Liver (tissue), 8 donors: Measurements from ENCODE around the gene SMIM45.

Source experiments
- DNase-seq: peaks from one replicate; pipeline ENCODE4 v3.0.0-alpha.2; 2017; ENCODE audit warnings: low spot score
- H3K27ac ChIP-seq, 2 donors: one replicate each; pipeline ENCODE4 v1.7.0; 2013; ENCODE audit warnings: inconsistent platforms in 2 of 2, low read length in 2 of 2, control low read depth in 1 of 2, low read depth in 1 of 2, mild to moderate bottlenecking in 1 of 2
- H3K27me3 ChIP-seq, 4 donors: one replicate each; pipeline versions ENCODE4 v1.6.1 to v1.7.0; 2013; ENCODE audit warnings: low read length in 3 of 4, inconsistent platforms in 1 of 4, mild to moderate bottlenecking in 1 of 4, moderate library complexity in 1 of 4; ENCODE audit not compliant: control insufficient read depth in 4 of 4, insufficient read depth in 4 of 4
- H3K36me3 ChIP-seq, 4 donors: one replicate each; pipeline versions ENCODE4 v1.6.1 to v1.7.0; 2013; ENCODE audit warnings: low read length in 3 of 4, mild to moderate bottlenecking in 3 of 4, low read depth in 1 of 4, moderate library complexity in 1 of 4; ENCODE audit not compliant: control insufficient read depth in 4 of 4, insufficient read depth in 3 of 4
- H3K4me1 ChIP-seq, 4 donors: one replicate each; pipeline versions ENCODE4 v1.6.1 to v1.7.0; 2013; ENCODE audit warnings: low read length in 3 of 4, mild to moderate bottlenecking in 3 of 4, moderate library complexity in 1 of 4; ENCODE audit not compliant: control insufficient read depth in 4 of 4, insufficient read depth in 4 of 4
- H3K4me3 ChIP-seq, 3 donors: one replicate each; pipeline versions ENCODE4 v1.6.1 to v1.7.0; 2013; ENCODE audit warnings: low read length in 3 of 3, control low read depth in 1 of 3, low read depth in 1 of 3, mild to moderate bottlenecking in 1 of 3
- H3K9ac ChIP-seq, 2 donors: one replicate each; pipeline ENCODE4 v1.7.0; 2013; ENCODE audit warnings: low read length in 2 of 2, mild to moderate bottlenecking in 2 of 2, moderate library complexity in 2 of 2, control low read depth in 1 of 2, low read depth in 1 of 2
- H3K9me3 ChIP-seq, 4 donors: one replicate each; pipeline versions ENCODE4 v1.6.1 to v1.7.0; 2013; ENCODE audit warnings: low read length in 3 of 4; ENCODE audit not compliant: control insufficient read depth in 4 of 4
- ATF3 ChIP-seq: IDR thresholded peaks from 2 replicates; pipeline ENCODE4 v1.6.1; 2016; ENCODE audit warnings: antibody characterized with exemption
- FOXA1 ChIP-seq: IDR thresholded peaks from 2 replicates; pipeline ENCODE4 v1.6.1; 2016; ENCODE audit warnings: antibody characterized with exemption
- FOXA2 ChIP-seq: IDR thresholded peaks from 2 replicates; pipeline ENCODE4 v1.6.1; 2016; ENCODE audit warnings: antibody characterized with exemption
- HNF4A ChIP-seq, 2 donors: conservative IDR thresholded peaks; 2 replicates each; pipeline ENCODE4 v1.6.1; 2016; ENCODE audit warnings: antibody characterized with exemption in 2 of 2, mild to moderate bottlenecking in 2 of 2
- JUND ChIP-seq, 2 donors: IDR thresholded peaks; 2 replicates each; pipeline ENCODE4 v1.6.1; 2016; ENCODE audit warnings: antibody characterized with exemption in 2 of 2
- NR2F2 ChIP-seq: IDR thresholded peaks from 2 replicates; pipeline ENCODE4 v1.6.1; 2016; ENCODE audit warnings: antibody characterized with exemption
- RAD21 ChIP-seq, 2 donors: IDR thresholded peaks; 2 replicates each; pipeline ENCODE4 v1.6.1; 2016; ENCODE audit warnings: antibody characterized with exemption in 2 of 2, mild to moderate bottlenecking in 2 of 2
- RXRA ChIP-seq, 2 donors: IDR thresholded peaks; 2 replicates each; pipeline ENCODE4 v1.6.1; 2017 to 2018; ENCODE audit warnings: antibody characterized with exemption in 2 of 2, mild to moderate bottlenecking in 1 of 2
- TAF1 ChIP-seq: conservative IDR thresholded peaks from 2 replicates; pipeline ENCODE4 v1.6.1; 2016; ENCODE audit warnings: antibody characterized with exemption, mild to moderate bottlenecking
- YY1 ChIP-seq: IDR thresholded peaks from 2 replicates; pipeline ENCODE4 v1.6.1; 2016; ENCODE audit warnings: antibody characterized with exemption, mild to moderate bottlenecking
- WGBS: extraction: QIAGEN DNeasy Blood & Tissue Kit; methylation state at CpG from one replicate; pipeline ENCODE4 v1.1.7; 2013; 5-methylcytosine and 5-hydroxymethylcytosine counted together
- TF ChIP-seq, protein P1 (sequence below): IDR thresholded peaks from 2 replicates; pipeline ENCODE4 v1.6.1; 2016; ENCODE audit warnings: antibody characterized with exemption
- TF ChIP-seq, protein P2 (sequence below): fragments of 150-350 bp; IDR thresholded peaks from 2 replicates; pipeline ENCODE4 v1.5.1; 2017; ENCODE audit warnings: improper control_type of control experiment, low read depth, low read length; ENCODE audit not compliant: missing input control
- TF ChIP-seq, protein P3 (sequence below): IDR thresholded peaks from 2 replicates; pipeline ENCODE4 v1.6.1; 2016; ENCODE audit warnings: antibody characterized with exemption
- TF ChIP-seq, protein P4 (sequence below): IDR thresholded peaks from 2 replicates; pipeline ENCODE4 v1.6.1; 2016; ENCODE audit warnings: antibody characterized with exemption, mild to moderate bottlenecking
- donor health status: healthy.
- donor health status: healthy.
- donor health status: healthy.
- donor health status: healthy.
- donor health status: healthy.

Gene SMIM45

DNA sequence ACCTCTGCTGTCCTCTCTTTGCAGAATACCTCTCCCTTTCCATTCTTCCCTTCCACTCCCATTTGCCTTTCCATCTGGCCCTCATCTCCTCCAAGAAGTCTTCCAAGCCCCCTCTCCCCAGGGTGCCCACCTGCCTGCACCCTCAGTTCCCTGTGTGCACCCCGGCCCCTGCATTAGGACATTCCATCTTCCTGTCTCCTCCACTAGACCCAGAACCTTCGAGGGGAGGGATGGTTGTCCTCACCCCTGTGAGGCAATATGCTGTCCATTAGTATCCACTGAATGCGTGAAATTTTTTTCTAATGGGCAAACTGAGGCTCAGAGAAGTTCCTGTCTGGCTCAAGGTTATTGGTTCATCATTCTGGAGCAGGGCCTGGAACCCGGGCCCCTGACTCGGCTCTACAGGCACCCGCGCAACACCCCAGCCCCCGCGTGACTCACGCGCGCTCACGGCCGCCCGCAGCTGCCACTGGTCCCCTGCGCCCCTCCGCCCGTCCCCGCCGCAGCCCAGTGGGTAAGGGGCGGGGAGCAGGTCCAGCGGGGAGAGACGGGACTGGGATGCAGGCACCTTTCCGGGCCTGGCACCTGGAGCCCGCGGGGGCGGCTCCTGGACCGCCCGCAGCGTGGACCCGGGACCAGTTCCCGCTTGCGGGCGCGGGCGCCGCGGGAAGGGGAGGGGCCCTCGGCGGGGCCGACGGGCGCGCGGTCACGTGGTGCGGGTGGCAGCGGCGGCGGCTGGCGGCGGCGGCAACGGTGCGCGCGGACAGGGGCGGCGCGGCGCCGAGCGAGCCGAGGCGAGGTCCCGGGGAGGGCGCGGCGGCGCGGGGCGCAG is 24.3 kb downstream of the SMIM45 start (continued):
- TF ChIP-seq, protein P1, sequence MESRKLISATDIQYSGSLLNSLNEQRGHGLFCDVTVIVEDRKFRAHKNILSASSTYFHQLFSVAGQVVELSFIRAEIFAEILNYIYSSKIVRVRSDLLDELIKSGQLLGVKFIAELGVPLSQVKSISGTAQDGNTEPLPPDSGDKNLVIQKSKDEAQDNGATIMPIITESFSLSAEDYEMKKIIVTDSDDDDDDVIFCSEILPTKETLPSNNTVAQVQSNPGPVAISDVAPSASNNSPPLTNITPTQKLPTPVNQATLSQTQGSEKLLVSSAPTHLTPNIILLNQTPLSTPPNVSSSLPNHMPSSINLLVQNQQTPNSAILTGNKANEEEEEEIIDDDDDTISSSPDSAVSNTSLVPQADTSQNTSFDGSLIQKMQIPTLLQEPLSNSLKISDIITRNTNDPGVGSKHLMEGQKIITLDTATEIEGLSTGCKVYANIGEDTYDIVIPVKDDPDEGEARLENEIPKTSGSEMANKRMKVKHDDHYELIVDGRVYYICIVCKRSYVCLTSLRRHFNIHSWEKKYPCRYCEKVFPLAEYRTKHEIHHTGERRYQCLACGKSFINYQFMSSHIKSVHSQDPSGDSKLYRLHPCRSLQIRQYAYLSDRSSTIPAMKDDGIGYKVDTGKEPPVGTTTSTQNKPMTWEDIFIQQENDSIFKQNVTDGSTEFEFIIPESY, result no peak
- TF ChIP-seq RAD21 (IDR thresholded peaks at IDR 0.05) (no peak), FOXA2 (no peak)
- TF ChIP-seq, protein P2, sequence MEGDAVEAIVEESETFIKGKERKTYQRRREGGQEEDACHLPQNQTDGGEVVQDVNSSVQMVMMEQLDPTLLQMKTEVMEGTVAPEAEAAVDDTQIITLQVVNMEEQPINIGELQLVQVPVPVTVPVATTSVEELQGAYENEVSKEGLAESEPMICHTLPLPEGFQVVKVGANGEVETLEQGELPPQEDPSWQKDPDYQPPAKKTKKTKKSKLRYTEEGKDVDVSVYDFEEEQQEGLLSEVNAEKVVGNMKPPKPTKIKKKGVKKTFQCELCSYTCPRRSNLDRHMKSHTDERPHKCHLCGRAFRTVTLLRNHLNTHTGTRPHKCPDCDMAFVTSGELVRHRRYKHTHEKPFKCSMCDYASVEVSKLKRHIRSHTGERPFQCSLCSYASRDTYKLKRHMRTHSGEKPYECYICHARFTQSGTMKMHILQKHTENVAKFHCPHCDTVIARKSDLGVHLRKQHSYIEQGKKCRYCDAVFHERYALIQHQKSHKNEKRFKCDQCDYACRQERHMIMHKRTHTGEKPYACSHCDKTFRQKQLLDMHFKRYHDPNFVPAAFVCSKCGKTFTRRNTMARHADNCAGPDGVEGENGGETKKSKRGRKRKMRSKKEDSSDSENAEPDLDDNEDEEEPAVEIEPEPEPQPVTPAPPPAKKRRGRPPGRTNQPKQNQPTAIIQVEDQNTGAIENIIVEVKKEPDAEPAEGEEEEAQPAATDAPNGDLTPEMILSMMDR, result no peak
- TF ChIP-seq, protein P3, sequence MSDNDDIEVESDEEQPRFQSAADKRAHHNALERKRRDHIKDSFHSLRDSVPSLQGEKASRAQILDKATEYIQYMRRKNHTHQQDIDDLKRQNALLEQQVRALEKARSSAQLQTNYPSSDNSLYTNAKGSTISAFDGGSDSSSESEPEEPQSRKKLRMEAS, result no peak

GRCh38 chr22:41976961-41977566 is 25.1 kb downstream of the SMIM45 start:
- no peaks in the 10 kb centered on the region for H3K36me3 ChIP-seq
- 6% methylated on average over 46 of the region's 46 CpGs for WGBS
- no peaks in the 10 kb centered on the region for H3K27me3 ChIP-seq
- peak overlapping the region in 1 of 3 donors; percentile 55 for H3K4me3 ChIP-seq
- TF ChIP-seq RAD21 (IDR thresholded peaks at IDR 0.05) (no peak), NR2F2 (no peak), RXRA (IDR thresholded peaks at IDR 0.05) (no peak)
- TF ChIP-seq, protein P3, result no peak
- DNase-seq, result no peak
- no peaks in the 10 kb centered on the region for H3K9me3 ChIP-seq
- no peak overlapping the region for H3K27ac ChIP-seq
- no peak overlapping the region for H3K9ac ChIP-seq
- H3K4me1 ChIP-seq, result peaks cover 5 to 6% (median 6%) of the 10 kb centered on the region in 4 donors

DNA sequence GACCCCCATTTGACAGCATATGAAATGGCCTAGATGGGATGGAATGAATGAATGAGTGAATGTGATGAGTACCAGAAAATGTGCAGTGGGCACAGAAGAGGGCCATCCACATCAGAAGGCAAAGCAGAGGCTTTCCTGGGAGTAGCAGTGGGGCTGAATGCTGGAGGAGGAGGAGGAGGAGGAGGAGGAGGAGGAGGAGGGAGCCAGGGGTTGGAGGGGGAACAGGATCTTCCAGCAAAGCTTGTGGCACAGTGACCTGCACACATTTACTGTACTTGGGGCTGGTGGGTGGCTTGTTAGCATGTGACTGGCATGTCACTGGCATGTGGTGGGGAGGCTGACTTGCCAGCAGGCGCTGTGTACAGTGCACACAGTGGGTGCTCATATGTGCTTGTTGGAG is 26.8 kb downstream of the SMIM45 start:
- Histone ChIP-seq H3K36me3 (no peaks in the 10 kb centered on the region), H3K9ac (no peak overlapping the region), H3K4me3 (no peak overlapping the region), H3K4me1 (peaks cover 5 to 6% (median 6%) of the 10 kb centered on the region in 4 donors), H3K27me3 (no peaks in the 10 kb centered on the region), H3K9me3 (no peaks in the 10 kb centered on the region), H3K27ac (no peak overlapping the region)
- WGBS, result 98% methylated on average over 1 of the region's 1 CpG
- DNase-seq, result no peak
- no peak for TF ChIP-seq HNF4A (conservative IDR thresholded peaks at IDR 0.05)
- TF ChIP-seq, protein P4, sequence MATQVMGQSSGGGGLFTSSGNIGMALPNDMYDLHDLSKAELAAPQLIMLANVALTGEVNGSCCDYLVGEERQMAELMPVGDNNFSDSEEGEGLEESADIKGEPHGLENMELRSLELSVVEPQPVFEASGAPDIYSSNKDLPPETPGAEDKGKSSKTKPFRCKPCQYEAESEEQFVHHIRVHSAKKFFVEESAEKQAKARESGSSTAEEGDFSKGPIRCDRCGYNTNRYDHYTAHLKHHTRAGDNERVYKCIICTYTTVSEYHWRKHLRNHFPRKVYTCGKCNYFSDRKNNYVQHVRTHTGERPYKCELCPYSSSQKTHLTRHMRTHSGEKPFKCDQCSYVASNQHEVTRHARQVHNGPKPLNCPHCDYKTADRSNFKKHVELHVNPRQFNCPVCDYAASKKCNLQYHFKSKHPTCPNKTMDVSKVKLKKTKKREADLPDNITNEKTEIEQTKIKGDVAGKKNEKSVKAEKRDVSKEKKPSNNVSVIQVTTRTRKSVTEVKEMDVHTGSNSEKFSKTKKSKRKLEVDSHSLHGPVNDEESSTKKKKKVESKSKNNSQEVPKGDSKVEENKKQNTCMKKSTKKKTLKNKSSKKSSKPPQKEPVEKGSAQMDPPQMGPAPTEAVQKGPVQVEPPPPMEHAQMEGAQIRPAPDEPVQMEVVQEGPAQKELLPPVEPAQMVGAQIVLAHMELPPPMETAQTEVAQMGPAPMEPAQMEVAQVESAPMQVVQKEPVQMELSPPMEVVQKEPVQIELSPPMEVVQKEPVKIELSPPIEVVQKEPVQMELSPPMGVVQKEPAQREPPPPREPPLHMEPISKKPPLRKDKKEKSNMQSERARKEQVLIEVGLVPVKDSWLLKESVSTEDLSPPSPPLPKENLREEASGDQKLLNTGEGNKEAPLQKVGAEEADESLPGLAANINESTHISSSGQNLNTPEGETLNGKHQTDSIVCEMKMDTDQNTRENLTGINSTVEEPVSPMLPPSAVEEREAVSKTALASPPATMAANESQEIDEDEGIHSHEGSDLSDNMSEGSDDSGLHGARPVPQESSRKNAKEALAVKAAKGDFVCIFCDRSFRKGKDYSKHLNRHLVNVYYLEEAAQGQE, result no peak
- no peak for TF ChIP-seq TAF1
- no peak for TF ChIP-seq YY1
- TF ChIP-seq JUND (IDR thresholded peaks at IDR 0.05), result no peak
- TF ChIP-seq, protein P2, result no peak
- no peak for TF ChIP-seq RXRA (IDR thresholded peaks at IDR 0.05)
- no peak for TF ChIP-seq FOXA1
- no peak for TF ChIP-seq ATF3
- TF ChIP-seq, protein P1, result no peak
- no peak for TF ChIP-seq NR2F2
